B cell (primary cell): ENCODE measurements around the gene QRFP. TPM values are rescaled to one million over a fixed set of nuclear protein-coding genes. Genes with fewer than 3 reads are reported as not detected.

Experiments
- ATAC-seq: fragments of 200-7000 bp; cut with Tn5 transposase; one replicate; pipeline ENCODE4 v1.10.0; 2021; ENCODE audit warnings: low read depth, mild to moderate bottlenecking, moderate number of reproducible peaks, moderate library complexity
- CTCF ChIA-PET: fragments of 350-600 bp; sonication (Branson Sonifier 250); formaldehyde crosslinking; loops from one replicate; lab custom pipeline; 2021; ENCODE audit warnings: antibody characterized with exemption, inconsistent platforms; lab: Charles Lee
- POLR2A ChIA-PET: fragments of 350-600 bp; sonication (Branson Sonifier 250); formaldehyde crosslinking; loops from one replicate; lab custom pipeline; 2021; ENCODE audit warnings: antibody characterized with exemption; lab: Charles Lee
- DNase-seq: peaks from one replicate; pipeline ENCODE4 v3.0.0; 2013
- H2AFZ ChIP-seq: 2 replicates; pipeline ENCODE4 v1.6.1; 2012; ENCODE audit warnings: mild to moderate bottlenecking, low read depth, low read length; ENCODE audit not compliant: insufficient read depth, poor library complexity, severe bottlenecking
- H3K27ac ChIP-seq, 2 donors: 1 replicate in 1 of 2; 2 replicates in 1 of 2; pipeline ENCODE4 v1.5.1; 2012 to 2013; ENCODE audit warnings: low read length in 2 of 2, mild to moderate bottlenecking in 2 of 2, moderate library complexity in 1 of 2
- H3K27me3 ChIP-seq, 4 experiments: fragments of 200-600 bp in 1 of 4; sonication (generic) in 1 of 4; replicated peaks in 1 of 4; 1 replicate in 2 of 4; 2 replicates in 2 of 4; pipeline versions ENCODE4 v1.6.1 to v1.7.0; 2013 to 2016; ENCODE audit warnings: low read length in 3 of 4, mild to moderate bottlenecking in 2 of 4, mixed read lengths in 1 of 4, moderate library complexity in 1 of 4; ENCODE audit not compliant: insufficient read depth in 4 of 4, control insufficient read depth in 3 of 4; ENCODE audit errors: control extremely low read depth in 1 of 4
- H3K36me3 ChIP-seq, 2 experiments: replicated peaks in 1 of 2; 1 replicate in 1 of 2; 2 replicates in 1 of 2; pipeline versions ENCODE4 v1.6.1 to v1.7.1; 2013; ENCODE audit warnings: low read length in 1 of 2; ENCODE audit not compliant: insufficient read depth in 2 of 2, control insufficient read depth in 1 of 2; ENCODE audit errors: control extremely low read depth in 1 of 2, extremely low read depth in 1 of 2
- H3K4me1 ChIP-seq, 2 donors: fragments of 200-600 bp in 1 of 2; sonication (generic) in 1 of 2; 1 replicate in 1 of 2; 2 replicates in 1 of 2; pipeline versions ENCODE4 v1.5.1 to v1.6.1; 2013 to 2017; ENCODE audit warnings: low read length in 2 of 2; ENCODE audit not compliant: control insufficient read depth in 2 of 2, insufficient read depth in 2 of 2
- H3K4me2 ChIP-seq: replicated peaks from 2 replicates; pipeline ENCODE3; 2012; ENCODE audit warnings: mild to moderate bottlenecking, low read depth, low read length; ENCODE audit not compliant: poor library complexity, severe bottlenecking
- H3K4me3 ChIP-seq, 5 experiments: fragments of 200-600 bp in 1 of 5; sonication (generic) in 1 of 5; 1 replicate in 3 of 5; 2 replicates in 2 of 5; pipeline versions ENCODE4 v1.5.1 to v1.7.0; 2011 to 2016; ENCODE audit warnings: low read length in 4 of 5, mild to moderate bottlenecking in 4 of 5, low read depth in 2 of 5, control low read depth in 1 of 5, moderate library complexity in 1 of 5; ENCODE audit not compliant: insufficient read depth in 1 of 5; ENCODE audit errors: control extremely low read depth in 1 of 5, extremely low read depth in 1 of 5
- H3K79me2 ChIP-seq: fragments of 200-600 bp; sonication (generic); one replicate; pipeline ENCODE4 v1.6.0; 2016; ENCODE audit warnings: low read length; ENCODE audit not compliant: control insufficient read depth, insufficient read depth
- H3K9ac ChIP-seq: fragments of 200-600 bp; sonication (generic); 2 replicates; pipeline ENCODE4 v1.6.1; 2017; ENCODE audit warnings: mild to moderate bottlenecking, low read length, moderate library complexity
- H3K9me3 ChIP-seq, 3 donors: one replicate each; pipeline versions ENCODE4 v1.6.1 to v1.7.1; 2013; ENCODE audit warnings: low read length in 2 of 3; ENCODE audit not compliant: control insufficient read depth in 2 of 3, insufficient read depth in 1 of 3; ENCODE audit errors: control extremely low read depth in 1 of 3
- H4K20me1 ChIP-seq: 2 replicates; pipeline ENCODE4 v1.6.0; 2012; ENCODE audit warnings: mild to moderate bottlenecking, low read length; ENCODE audit not compliant: insufficient read depth, control insufficient read depth, poor library complexity, severe bottlenecking
- H3K27ac Mint-ChIP-seq: one replicate; pipeline ENCODE4 v1.8.0; 2021; ENCODE audit warnings: mixed read lengths
- H3K27me3 Mint-ChIP-seq: one replicate; pipeline ENCODE4 v1.8.0; 2021; ENCODE audit warnings: mixed read lengths
- H3K4me1 Mint-ChIP-seq: one replicate; pipeline ENCODE4 v1.8.0; 2021; ENCODE audit warnings: mixed read lengths
- H3K4me3 Mint-ChIP-seq: one replicate; pipeline ENCODE4 v1.8.0; 2021; ENCODE audit warnings: mixed read lengths
- H3K9me3 Mint-ChIP-seq: one replicate; pipeline ENCODE4 v1.8.0; 2022; ENCODE audit warnings: mixed read lengths; ENCODE audit not compliant: insufficient read depth
- EZH2 ChIP-seq: IDR thresholded peaks from 2 replicates; pipeline ENCODE4 v1.6.1; 2012; ENCODE audit warnings: borderline replicate concordance, low read depth, mild to moderate bottlenecking, moderate library complexity, low read length; ENCODE audit not compliant: insufficient read depth, poor library complexity, severe bottlenecking
- WGBS: methylation state at CpG from one replicate; pipeline ENCODE4 v1.1.5; 2013; ENCODE audit warnings: missing lambda C conversion rate; ENCODE audit not compliant: insufficient coverage; 5-methylcytosine and 5-hydroxymethylcytosine counted together
- intact Hi-C: fragments of 100-400 bp; cut with micrococcal nuclease; formaldehyde crosslinking; loops from one replicate; pipeline ENCODE4 v1.10.0; 2022
- polyA plus RNA-seq: library from polyadenylated mRNA; depleted of rRNA; stranded (reverse); fragments of >200 nt; gene quantifications from 2 replicates; pipeline ENCODE4 v1.2.3, GENCODE V29; 2012
- total RNA-seq, 2 donors: library from RNA; stranded (reverse); fragments of 120-200 nt in 1 of 2; gene quantifications; 1 replicate in 1 of 2; 2 replicates in 1 of 2; pipeline versions ENCODE4 v1.2.3 to v1.2.4, GENCODE V29; 2013 to 2022
- TF ChIP-seq, protein P1 (sequence below): fragments of 200-600 bp; IDR thresholded peaks from one replicate; pipeline ENCODE4 v1.8.0; 2022; ENCODE audit warnings: antibody characterized with exemption, mild to moderate bottlenecking

Gene QRFP
- total and polyA plus RNA-seq, 2 donors (not counting 1 experiment from before 2014, with no cell fraction given), result 0.07 TPM; not detected in 1

- WGBS, result 74% methylated on average over 29 of the region's 31 CpGs
- peaks cover 26% of the 10 kb centered on the region for H3K27me3 Mint-ChIP-seq
- no peak for ATAC-seq
Observed at GRCh38 chr9:130921989-130922892, 25.6 kb upstream of the QRFP start.

More at GRCh38 chr9:130921989-130922892, 25.6 kb upstream of the QRFP start:
- H3K9ac ChIP-seq, result no peak overlapping the region
- TF ChIP-seq, protein P1, sequence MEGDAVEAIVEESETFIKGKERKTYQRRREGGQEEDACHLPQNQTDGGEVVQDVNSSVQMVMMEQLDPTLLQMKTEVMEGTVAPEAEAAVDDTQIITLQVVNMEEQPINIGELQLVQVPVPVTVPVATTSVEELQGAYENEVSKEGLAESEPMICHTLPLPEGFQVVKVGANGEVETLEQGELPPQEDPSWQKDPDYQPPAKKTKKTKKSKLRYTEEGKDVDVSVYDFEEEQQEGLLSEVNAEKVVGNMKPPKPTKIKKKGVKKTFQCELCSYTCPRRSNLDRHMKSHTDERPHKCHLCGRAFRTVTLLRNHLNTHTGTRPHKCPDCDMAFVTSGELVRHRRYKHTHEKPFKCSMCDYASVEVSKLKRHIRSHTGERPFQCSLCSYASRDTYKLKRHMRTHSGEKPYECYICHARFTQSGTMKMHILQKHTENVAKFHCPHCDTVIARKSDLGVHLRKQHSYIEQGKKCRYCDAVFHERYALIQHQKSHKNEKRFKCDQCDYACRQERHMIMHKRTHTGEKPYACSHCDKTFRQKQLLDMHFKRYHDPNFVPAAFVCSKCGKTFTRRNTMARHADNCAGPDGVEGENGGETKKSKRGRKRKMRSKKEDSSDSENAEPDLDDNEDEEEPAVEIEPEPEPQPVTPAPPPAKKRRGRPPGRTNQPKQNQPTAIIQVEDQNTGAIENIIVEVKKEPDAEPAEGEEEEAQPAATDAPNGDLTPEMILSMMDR, result no peak
- no peak for TF ChIP-seq EZH2
- no peaks in the 10 kb centered on the region for H3K36me3 ChIP-seq
- Mint-ChIP-seq H3K9me3 (no peaks in the 10 kb centered on the region), H3K27ac (no peak overlapping the region), H3K4me1 (peaks cover 6% of the 10 kb centered on the region), H3K4me3 (no peak overlapping the region)
- no peaks in the 10 kb centered on the region for H3K9me3 ChIP-seq
- no peak for DNase-seq
- no peaks in the 10 kb centered on the region for H3K79me2 ChIP-seq
- POLR2A ChIA-PET, result no interaction called here
- no peak overlapping the region for H3K27ac ChIP-seq
- CTCF ChIA-PET, result no interaction called here
- H4K20me1 ChIP-seq, result no peaks in the 10 kb centered on the region
- no peak overlapping the region for H2AFZ ChIP-seq
- no peak overlapping the region for H3K4me2 ChIP-seq
- H3K4me3 ChIP-seq, result no peak overlapping the region
- H3K27me3 ChIP-seq, result peaks cover 0 to 3% (median 1%) of the 10 kb centered on the region in 4 experiments
- H3K4me1 ChIP-seq, result peaks cover 0 to 7% of the 10 kb centered on the region in 2 donors
- intact Hi-C loops, result no loop called here
